Measurements from ENCODE around the gene TXLNB. TPM values are rescaled to one million over a fixed set of nuclear protein-coding genes. Genes with fewer than 3 reads are reported as not detected.

TXLNB gene
- total and polyA plus RNA-seq, 2 donors (not counting 3 experiments of a cell fraction or from before 2014, with no cell fraction given): 0.04 to 0.18 TPM

DNA sequence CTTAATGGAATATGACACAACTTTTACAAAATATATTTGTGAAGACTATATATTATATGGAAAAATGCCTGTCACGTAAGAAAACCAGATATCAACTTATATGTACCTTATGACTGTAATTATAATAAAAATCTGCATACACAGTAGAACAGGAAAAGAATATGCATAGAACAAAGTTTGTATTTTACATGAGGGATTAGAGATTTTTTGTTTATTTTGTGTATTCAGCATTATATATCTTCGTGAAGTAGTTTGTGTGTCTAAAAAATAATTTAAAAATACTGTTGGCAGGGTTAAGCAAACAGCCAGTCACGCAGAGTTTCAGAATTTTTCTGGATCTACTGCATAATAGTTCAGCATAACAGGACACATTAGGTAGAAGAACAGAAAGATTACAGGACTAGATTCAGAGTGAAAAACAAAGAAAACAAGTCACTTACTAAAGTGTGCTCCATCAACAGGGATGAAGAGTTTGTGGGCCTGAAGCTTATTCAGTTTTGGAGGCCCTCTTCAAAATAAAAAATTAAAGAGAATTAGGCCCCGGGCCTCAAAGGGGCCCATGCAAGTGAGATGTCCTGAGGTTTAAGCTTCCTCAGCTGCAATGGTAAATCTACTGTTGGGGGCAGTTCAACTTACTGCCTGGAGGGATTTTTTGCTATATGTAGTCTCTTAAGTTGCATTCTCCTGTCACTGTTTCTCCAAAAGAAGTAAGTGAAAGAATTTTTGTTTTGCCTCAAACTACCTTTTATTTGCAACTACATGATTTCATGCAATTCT is 16.3 kb downstream of the TXLNB start:
- no peaks in the 10 kb centered on the region for H3K9me3 ChIP-seq (replicated peaks; ENCODE audit: control insufficient read depth, insufficient read depth, low read length)
- H3K27ac ChIP-seq (ENCODE audit: insufficient read depth, low read depth, low read length): no peak overlapping the region
- dilution Hi-C loops (cut with MboI; ENCODE audit: extremely low pct_ligation_motif_present, low sequenced_read_pairs) (no loop called here), intact Hi-C loops (cut with micrococcal nuclease) (no loop called here)
- no peak overlapping the region for H2AFZ ChIP-seq (ENCODE audit: low read depth, low read length)
- DNase-seq (ENCODE audit: low read depth, low spot score): no peak
- ChIA-PET CTCF (interaction anchor here (0.6 kb wide), 1 partner anchor 46 kb away, joined by 3 read pairs; no protein-coding TSS in a partner anchor), POLR2A (no interaction called here)
- H3K9me1 ChIP-seq (replicated peaks; ENCODE audit: control insufficient read depth, extremely low read depth, insufficient read depth, low read length): no peaks in the 10 kb centered on the region
- H3K79me2 ChIP-seq (ENCODE audit: control insufficient read depth, insufficient read depth, low read length): no peaks in the 10 kb centered on the region
- H3K9ac ChIP-seq (replicated peaks; ENCODE audit: extremely low read depth, insufficient read depth, low read length): no peak overlapping the region
- H4K20me1 ChIP-seq (replicated peaks; ENCODE audit: control insufficient read depth, extremely low read depth, insufficient read depth, low read length): no peaks in the 10 kb centered on the region
- TF ChIP-seq EZH2 (IDR thresholded peaks at IDR 0.05; ENCODE audit: borderline replicate concordance, low read depth, low read length, severe bottlenecking): no peak
- no peak for TF ChIP-seq FOS (IDR thresholded peaks at IDR 0.05; ENCODE audit: borderline replicate concordance, insufficient read depth, low read length)
- no peak for TF ChIP-seq MYC (IDR thresholded peaks at IDR 0.05; ENCODE audit: low read depth, low read length)
- no peak for TF ChIP-seq JUN (IDR thresholded peaks at IDR 0.05; ENCODE audit: borderline replicate concordance, insufficient read depth, insufficient read length, low read depth)
- TF ChIP-seq CTCF (IDR thresholded peaks at IDR 0.05; ENCODE audit: extremely low read depth in 1 of 2, insufficient read depth in 1 of 2, low read depth in 1 of 2, low read length in 2 of 2): no peak
- TF ChIP-seq POLR2AphosphoS5 (IDR thresholded peaks at IDR 0.05; ENCODE audit: insufficient read depth, low read depth, low read length): no peak
- no peak for TF ChIP-seq POLR2A (IDR thresholded peaks at IDR 0.05; ENCODE audit: low read depth, low read length)
- TF ChIP-seq, protein P1, sequence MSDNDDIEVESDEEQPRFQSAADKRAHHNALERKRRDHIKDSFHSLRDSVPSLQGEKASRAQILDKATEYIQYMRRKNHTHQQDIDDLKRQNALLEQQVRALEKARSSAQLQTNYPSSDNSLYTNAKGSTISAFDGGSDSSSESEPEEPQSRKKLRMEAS (IDR thresholded peaks at IDR 0.05; ENCODE audit: insufficient read depth, insufficient read length): no peak
- no peak for TF ChIP-seq GATA2 (IDR thresholded peaks at IDR 0.05; ENCODE audit: insufficient read depth, insufficient read length, low read depth, low read length)
- no peak overlapping the region for H3K4me2 ChIP-seq (ENCODE audit: insufficient read depth, low read length)
- no peaks in the 10 kb centered on the region for H3K36me3 ChIP-seq (ENCODE audit: control insufficient read depth in 2 of 2, extremely low read depth in 1 of 2, insufficient read depth in 2 of 2, low read length in 2 of 2)
- no peak overlapping the region for H3K4me3 ChIP-seq (replicated peaks in 1 of 3; ENCODE audit: insufficient read depth in 1 of 3, low read depth in 1 of 3, low read length in 3 of 3)
- no peak for FAIRE-seq
- no TSS peak for BruUV-seq (replicated peaks)
- no peaks in the 10 kb centered on the region for H3K27me3 ChIP-seq (ENCODE audit: control insufficient read depth in 2 of 2, insufficient read depth in 2 of 2, low read length in 2 of 2)
- no peaks in the 10 kb centered on the region for H3K4me1 ChIP-seq (ENCODE audit: control insufficient read depth, extremely low read depth, insufficient read depth, low read length)

All from endothelial cell of umbilical vein (primary cell).